Astrocyte of the spinal cord (primary cell): ENCODE data around the gene MME.

Experiments used
- DNase-seq: peaks from one replicate; pipeline ENCODE4 v3.0.0; 2011; ENCODE audit warnings: low read depth, low spot score
- H3K4me3 ChIP-seq: 2 replicates; pipeline ENCODE4 v1.5.1; 2011; ENCODE audit warnings: low read depth, mild to moderate bottlenecking, low read length, moderate library complexity
- CTCF ChIP-seq: IDR thresholded peaks from 2 replicates; pipeline ENCODE4 v1.5.1; 2012; ENCODE audit warnings: low read depth, mild to moderate bottlenecking, low read length, inconsistent platforms
- in situ Hi-C: cut with HindIII; loops from 2 replicates; pipeline ENCODE4 v1.10.0; 2017; ENCODE audit warnings: low sequenced_read_pairs

The MME gene

GRCh38 chr3:155227141-155227540, 147.0 kb downstream of the MME start:
- no peak for TF ChIP-seq CTCF
- in situ Hi-C loops = no loop called here
- H3K4me3 ChIP-seq = no peak overlapping the region
- DNase-seq = no peak

- no peak for DNase-seq
- no peak overlapping the region for H3K4me3 ChIP-seq
- in situ Hi-C loops = no loop called here
- no peak for TF ChIP-seq CTCF
Measured at GRCh38 chr3:155228676-155229075, 148.6 kb downstream of the MME start.

GRCh38 chr3:155229086-155229485, 149.0 kb downstream of the MME start:
- H3K4me3 ChIP-seq = no peak overlapping the region
- in situ Hi-C loops = no loop called here
- DNase-seq = no peak
- TF ChIP-seq CTCF = no peak

- DNase-seq = peak; percentile 64
- in situ Hi-C loops = no loop called here
- no peak for TF ChIP-seq CTCF
- no peak overlapping the region for H3K4me3 ChIP-seq
Measured at GRCh38 chr3:155230382-155230781, 150.3 kb downstream of the MME start.

GRCh38 chr3:155231792-155232191, 151.7 kb downstream of the MME start:
- H3K4me3 ChIP-seq = no peak overlapping the region
- no peak for DNase-seq
- in situ Hi-C loops = no loop called here
- no peak for TF ChIP-seq CTCF

GRCh38 chr3:155232605-155233004, 152.5 kb downstream of the MME start:
- in situ Hi-C loops = no loop called here
- DNase-seq = peak; percentile 90
- TF ChIP-seq CTCF = no peak
- no peak overlapping the region for H3K4me3 ChIP-seq

- peak; percentile 84 for DNase-seq
- no peak overlapping the region for H3K4me3 ChIP-seq
- in situ Hi-C loops = no loop called here
- TF ChIP-seq CTCF = no peak
Measured at GRCh38 chr3:155233213-155233612, 153.1 kb downstream of the MME start.
